Activated CD4-positive, alpha-beta T cell treated with anti-CD3 and anti-CD28 coated beads, Interleukin-2, amount 50 U/mL, for 24 hours (primary cell): Measurements from ENCODE around the gene ERC1.
"Not testable (repeated sequence)": the region's sequence is repeated elsewhere in the genome, so short reads cannot be mapped to it uniquely, and the experiment has no call there.

ENCODE experiments used
- DNase-seq, 2 donors: peaks; one replicate each; pipeline ENCODE4 v3.0.0-alpha.2; 2020; ENCODE audit warnings: low read depth in 1 of 2, low spot score in 1 of 2

ERC1 gene

DNA sequence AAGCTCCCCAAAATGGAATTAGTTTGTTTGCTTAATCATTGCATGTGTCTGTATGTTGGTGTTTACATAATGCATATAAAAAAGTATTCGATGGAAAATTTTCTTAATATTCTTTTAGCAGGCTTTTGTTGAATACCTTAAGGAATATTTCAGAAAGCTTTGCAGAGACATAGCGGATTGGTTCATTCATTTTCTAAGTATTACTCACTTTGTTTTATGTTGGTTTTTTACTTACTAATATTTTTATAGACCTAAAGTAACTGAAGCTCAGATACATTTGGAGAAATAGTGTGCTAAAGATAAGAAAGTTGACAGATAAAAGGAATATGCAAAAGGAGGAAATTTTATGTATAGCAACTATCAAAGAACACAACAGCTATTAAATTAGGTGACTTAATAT, 191.0 kb downstream of the ERC1 start:
- no peak for DNase-seq

DNA sequence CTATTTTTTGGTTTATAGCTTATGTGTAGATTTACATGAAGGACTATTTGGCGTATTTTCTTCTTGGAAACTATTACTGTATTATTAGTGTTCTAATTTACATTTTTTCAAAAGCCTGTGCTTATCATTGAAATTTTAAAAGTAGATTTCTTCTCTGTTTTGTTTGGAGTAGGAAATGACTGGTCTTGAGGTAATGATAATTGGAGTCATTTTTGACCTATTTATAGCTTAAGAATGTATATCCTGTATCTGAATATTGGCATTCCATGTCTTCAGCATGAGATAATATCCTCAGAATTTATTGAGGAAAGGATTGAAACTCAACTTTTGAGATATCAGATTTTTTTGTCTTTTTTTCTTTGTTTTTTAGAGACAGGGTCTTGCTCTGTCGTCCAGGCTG, 193.4 kb downstream of the ERC1 start:
- DNase-seq = no peak

DNA sequence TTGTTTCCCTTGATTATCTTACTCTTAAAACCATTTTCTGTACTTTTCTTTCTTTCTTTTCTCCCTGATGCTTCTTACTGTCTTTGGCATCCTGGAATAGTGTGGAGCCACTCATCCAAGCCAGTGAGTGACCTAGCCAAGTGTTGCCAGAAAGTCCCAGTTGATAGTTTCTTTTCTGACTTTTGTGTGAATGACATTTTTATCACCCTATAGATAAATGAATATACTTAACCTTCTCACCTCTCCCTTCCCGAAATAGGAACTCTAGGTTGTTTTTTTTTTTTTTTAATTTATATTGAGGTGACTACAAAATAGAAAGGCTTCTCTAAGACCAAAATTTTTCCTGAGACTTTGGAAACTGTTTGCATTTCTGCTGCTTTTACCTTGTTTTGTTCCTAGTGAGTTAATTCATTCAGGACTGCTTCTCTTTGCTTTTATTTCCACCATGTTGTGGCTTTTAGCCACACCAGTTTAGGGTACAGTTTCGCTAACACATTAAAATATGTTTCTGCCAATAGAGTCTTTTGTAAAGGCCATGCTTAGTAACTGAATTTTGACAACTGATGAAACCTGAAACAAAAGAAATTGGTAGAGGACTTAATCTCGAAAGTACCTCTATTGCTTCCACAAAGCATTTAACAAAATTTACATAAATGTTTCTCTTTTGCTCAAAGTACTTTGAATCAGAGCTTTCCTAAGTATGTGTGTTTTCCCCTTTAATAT, 194.6 kb downstream of the ERC1 start:
- no peak for DNase-seq

DNA sequence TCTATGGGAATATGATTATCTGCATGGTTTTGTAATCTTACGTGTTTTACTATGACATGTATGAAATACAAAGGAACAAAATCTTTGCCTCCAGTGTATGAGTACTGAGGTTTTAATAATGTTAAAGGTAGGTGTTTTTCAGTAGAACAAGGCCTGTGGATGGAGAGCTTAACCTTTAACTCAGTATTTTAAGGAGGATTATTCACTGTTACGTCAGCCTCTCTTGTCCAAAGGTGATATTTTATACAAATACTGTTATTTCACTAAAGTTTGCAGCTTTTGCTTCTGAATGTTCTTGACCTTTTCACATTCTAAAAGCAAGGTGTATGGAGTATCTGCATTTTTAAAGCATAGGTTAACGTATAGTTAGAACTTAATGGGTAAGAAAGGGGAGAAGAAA, 195.3 kb downstream of the ERC1 start:
- DNase-seq = no peak

DNA sequence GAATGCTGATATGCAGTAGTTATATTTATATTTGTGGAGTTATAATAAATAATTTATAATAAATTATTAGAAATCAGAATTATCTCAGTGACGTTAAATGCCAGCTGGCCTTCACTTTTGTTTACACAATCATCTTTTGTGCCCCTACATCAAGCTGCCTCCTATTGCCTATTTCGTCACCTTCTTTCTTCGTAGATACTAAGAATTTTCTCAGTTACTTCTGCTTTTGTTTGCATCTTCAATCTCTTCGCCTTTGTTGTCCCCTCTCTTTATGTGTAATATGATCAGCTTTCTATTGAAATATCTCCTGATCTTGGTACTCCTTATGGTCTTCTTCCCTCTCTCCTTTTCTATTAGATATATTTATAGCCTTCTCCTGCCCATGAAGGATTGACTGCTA, 197.0 kb downstream of the ERC1 start:
- no peak for DNase-seq

DNA sequence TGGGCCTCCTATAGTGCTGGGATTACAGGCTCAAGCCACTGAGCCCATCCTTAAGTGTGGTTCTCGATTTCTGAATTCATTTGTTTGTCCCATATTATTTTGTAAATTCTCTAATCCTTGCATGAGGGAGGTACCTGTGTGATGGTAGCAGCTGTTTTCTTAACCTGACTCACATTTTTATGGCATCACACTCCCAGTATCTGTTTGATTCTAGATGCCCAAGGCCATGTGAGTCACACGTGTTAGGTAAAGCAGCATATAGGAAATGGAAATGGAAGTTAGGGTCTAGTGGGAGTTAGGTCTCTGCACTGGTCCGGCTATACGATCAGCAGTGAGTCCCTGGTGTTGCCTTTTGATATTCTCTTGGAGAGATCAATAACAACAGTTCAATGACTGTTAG, 198.1 kb downstream of the ERC1 start:
- DNase-seq = no peak

DNA sequence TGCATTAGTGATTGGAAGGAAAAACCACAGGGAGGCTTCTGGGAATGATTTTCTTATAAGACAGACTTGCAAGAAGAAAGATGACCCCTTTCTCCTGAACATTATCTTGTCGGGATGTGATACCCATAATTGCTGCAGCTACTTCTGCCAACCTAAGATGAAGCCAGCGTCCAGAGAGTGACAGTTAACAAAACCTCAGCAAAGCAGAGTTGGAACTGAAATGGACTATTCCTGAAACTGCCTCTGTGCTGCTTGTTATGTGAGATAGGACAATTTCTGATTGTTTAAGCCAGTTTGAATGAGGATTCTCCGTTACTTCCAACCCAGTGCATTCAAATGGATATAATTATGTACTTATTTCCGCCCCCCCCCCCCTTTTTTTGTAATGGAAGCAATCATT, 204.5 kb downstream of the ERC1 start:
- no peak for DNase-seq

DNA sequence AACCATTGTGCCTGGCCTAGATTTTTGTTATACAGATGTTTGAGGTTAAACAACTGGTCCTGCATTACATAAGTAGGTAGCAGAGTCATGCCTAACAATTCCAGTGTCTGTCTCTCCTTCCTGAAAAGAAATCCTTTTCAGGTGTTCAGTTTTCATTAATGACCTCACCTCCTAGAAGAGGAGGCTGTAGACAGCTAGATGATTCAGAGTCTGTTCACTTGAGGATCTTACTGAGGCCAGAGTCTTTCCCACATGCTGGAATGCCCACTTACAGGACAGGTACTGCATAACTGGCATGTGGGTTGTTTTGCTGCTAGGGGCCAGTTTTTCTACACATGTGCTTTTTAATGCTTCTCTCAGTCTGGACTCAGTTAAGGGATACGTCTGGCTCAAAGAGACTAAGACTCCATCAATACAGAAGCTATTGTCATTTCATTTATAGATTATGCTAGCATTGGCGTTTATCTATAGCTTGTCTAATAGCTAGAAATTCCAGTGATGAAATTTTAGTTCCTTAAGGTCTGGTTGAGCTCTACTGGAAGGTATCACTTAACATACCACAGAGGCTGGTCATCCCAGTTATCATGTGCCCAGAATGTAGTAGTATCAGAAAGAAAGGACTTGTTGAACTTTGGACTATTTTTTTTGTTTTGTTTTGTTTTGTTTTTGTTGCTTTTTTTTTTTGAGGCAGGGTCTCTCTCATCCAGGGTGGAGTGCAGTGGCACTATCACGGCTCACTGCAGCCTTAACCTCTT, 206.4 kb downstream of the ERC1 start:
- no peak for DNase-seq

DNA sequence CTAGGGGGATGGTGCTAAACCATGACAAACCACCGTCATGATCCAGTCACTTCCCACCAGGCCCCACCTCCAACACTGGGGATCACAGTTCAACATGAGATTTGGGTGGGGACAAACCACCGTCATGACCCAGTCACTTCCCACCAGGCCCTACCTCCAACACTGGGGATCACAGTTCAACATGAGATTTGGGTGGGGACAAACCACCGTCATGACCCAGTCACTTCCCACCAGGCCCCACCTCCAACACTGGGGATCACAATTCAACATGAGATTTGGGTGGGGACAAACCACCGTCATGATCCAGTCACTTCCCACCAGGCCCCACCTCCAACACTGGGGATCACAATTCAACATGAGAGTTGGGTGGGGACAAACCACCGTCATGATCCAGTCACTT, 207.8 kb downstream of the ERC1 start:
- DNase-seq = not testable (repeated sequence)

DNA sequence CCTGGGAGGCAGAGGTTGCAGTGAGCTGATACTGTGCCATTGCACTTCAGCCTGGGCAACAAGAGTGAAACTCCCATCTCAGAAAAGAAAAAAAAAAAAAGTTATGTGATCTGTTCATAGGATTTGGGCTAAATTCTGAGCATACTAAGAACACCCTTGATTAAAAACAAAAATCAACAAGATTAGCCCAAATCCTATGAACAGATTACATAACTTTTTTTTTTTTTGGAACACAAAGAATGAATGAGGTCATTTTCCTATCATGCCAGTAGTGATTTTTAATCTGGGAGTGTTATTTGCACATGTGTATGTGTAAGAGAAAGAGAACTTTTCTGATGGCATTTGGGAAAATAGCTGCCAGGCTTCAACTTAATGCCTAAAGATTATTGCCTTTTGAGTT, 208.7 kb downstream of the ERC1 start:
- DNase-seq = no peak

DNA sequence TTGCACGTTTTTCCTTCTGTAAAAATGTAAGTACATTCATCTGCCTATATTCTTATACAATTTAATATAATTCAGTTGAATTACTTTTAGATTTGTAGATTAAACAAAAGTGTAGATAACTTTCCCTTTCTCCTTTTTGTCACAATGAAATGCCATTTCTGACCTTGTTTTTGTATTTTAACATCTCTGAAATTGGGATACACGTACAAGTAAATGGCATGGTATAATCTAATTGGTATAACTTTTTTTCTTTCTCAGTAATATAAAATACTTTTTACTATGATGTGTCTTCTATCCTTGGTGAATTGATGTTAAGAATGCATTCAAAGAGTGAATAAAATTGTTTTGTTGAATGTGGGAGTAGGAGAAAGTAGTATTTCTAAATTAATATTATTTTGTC, 210.0 kb downstream of the ERC1 start:
- no peak for DNase-seq

DNA sequence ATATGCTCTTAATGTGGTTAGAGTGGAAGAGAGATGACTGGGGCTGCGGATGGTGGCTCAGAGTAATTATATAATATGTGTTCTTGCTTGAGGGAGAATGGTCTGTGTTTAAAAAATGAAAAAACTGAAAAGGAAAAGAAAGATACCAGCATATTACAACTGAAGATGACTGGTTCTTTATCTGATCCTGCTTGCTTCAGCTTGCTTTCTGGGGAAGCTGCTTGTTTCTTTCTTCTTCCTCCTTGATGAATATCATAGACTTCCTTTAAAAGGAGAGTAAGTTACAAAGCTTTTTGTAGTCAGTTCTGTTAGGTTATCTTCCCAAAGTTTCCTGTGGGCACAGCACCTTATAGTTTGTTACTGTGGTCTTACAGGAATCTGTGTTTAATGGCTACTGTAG, 210.9 kb downstream of the ERC1 start:
- DNase-seq = no peak

DNA sequence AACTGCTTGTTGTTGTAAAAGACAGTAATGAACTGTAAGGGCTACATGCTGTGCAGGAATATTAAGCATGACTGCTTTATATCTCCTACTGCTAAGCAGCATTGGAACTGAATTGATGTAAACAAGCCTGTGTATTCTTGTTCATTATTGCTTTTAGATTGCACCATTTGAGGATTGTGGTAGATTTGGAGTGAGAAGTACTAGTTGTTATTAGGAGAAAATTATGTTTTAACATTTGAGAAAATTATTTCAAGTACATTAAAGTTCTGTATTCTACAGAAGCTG, 212.7 kb downstream of the ERC1 start:
- no peak for DNase-seq

DNA sequence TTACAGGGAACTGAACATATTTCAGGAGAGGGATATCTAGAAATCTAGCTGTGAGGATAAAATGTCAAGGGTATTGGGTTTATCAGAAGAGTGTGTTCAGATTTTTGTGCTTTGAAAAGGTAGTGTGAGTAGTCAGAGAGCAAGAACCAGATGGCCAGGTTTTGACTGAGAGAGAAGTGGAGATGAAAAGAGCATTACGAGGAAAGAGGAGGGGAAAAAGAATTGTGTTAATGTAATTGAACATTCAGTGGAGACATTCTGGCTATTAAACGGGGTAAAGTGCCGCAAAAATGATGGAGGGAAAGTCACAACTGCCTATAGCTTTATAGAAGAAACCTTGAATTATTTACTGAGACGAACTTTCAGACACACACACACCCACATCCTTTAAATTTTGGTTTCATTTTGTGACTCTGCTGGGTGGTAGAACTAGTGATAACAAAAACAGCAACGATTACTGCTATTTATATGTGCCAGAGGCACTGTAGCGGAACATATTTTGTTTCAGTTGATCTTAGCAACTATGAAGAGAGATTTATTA, 213.6 kb downstream of the ERC1 start:
- no peak for DNase-seq

DNA sequence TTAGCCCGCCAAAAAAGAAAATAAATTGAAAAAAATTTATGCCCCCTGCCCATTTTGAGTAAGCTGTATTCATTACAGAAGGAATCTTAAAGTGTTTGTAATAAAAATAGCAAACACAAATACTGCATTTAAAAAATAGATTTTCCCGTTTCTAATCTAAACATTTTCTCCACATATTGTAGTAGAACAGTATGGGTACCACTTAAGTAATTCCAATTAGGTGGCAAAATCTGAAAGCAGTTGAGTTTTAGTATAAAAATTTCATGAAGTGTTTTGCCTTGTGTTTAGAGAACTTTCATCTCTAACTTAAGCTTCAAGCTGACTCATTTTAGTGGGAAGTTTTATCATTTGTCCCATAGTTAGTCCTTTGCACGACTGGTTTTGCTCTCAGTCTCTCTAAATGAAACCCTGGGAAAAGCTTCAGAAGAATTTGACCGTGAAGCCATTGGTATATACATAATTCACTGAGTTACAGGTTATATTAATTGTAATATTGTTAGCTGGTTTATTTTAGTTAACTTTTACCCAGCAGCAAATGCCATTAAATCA, 214.6 kb downstream of the ERC1 start:
- no peak for DNase-seq

DNA sequence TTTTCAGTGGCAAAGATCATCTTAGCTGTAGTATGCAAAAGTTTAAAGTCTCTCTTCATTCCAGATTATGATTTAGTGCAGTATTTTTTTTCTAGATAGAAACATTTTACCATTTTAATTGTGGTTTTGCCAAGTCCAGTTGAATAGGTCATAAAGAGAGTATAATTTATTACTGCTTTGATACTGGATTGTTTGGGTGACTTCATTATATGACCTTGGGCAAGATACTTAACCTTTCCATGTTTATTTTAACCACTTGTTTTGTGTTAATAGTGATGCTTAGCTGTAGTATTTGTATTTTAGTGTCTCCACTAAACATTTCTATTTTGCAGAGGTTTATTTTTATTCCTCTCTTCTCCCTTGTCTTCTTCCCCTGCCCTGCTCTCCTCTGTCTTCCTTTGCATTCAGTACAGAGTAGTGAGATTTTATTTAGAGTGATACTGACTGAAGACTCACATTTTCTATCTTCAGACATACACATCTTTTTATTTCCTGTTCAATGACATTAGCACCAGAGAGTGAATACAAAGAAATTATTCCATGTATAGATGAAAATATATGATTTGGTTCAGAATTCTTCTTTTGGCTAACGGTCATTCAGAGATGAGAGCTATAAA, 215.2 kb downstream of the ERC1 start:
- no peak for DNase-seq

DNA sequence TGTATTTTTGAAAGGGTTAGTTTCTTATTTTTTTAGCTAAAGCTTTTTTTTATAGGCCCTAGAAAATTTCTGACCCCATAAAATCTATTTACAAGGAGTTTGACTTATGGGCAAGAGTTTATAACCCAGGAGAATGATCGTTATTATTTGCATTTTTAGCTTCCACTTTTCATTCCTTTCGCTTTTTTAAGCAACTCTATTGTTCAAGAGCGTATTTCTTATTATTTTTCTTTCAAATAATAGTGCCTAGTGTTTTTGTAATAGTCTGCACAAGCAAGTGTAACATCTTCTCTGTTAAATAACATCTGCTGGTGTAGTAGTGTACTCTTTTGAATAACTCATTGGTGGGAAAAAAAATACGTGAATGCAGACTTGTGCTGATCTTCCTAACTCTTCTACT, 216.3 kb downstream of the ERC1 start:
- no peak for DNase-seq

DNA sequence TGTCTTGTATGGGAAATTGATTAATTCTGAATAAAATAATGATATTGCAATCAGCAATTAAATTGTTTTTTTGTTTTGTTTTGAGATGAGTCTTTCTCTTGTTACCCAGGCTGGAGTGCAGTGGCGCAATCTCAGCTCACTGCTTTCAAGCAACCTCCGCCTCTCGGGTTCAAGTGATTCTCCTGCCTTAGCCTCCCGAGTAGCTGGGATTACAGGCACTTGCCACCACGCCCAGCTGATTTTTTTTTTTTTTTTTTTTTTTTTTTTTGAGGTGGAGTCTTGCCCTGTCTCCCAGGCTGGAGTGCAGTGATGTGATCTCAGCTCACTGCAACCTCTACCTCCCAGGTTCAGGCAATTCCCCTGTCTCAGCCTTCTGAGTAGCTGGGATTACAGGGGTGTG, 217.7 kb downstream of the ERC1 start:
- not testable (repeated sequence) for DNase-seq

DNA sequence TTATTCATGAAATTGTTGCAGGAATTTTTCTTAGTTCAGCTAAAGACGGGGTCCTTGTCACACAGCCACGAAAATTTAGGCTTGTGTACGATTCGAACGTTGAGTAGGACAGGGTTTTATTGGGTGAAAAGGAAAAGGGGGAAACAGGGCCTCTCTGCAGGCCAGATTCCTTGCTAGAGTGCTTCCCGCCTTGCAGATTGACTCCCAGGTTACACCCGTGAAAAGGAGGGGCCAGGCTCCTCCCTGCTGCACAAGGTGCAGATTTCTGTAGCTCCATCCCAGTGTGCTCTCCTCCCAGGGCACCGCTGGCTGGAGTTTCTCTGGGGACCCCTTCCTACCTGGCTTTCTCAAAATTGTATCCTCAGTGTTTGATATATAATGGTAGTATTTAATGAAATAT, 221.5 kb downstream of the ERC1 start:
- no peak for DNase-seq

DNA sequence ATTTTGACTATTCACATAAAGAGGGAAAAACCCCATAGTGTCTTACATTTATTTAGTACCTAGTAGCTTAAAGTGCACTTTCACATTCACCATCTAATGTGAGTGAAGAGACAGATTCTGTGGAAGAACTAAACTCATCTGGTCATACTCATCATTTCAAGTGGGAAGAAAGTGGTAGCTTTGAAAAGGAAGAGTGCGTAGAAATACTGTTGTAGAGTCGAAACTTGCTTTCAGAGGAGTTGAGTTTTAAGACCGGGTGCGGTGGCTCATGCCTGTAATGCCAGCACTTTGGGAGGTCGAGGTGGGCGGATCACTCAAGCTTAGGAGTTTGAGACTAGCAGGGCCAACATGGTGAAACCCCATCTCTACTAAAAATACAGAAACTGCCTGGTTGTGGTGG, 222.2 kb downstream of the ERC1 start:
- DNase-seq = no peak

DNA sequence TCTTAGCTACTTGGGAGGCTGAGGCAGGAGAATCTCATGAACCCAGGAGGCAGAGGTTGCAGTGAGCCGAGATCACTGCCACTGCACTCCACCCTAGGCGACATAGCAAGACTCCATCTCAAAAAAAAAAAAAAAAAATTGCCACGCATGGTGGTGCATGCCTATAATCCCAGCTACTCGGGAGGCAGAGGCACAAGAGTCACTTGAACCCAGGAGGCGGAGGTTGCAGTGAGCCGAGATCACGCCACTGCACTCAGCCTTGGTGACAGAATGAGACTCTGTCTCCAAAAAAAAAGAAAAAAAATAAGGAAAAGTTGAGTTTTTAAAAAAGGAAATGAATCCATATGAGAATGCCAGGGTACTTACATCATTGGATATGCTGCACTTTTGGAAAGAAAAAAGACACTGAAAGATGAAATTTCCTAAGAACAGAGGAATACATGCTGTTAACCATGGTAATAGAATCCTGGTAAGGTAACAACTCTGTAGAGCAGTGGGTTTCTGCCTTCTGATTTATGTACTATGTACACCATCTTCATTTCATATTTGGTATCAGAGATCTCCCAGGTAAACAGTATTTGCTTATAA, 222.7 kb downstream of the ERC1 start:
- DNase-seq = no peak

DNA sequence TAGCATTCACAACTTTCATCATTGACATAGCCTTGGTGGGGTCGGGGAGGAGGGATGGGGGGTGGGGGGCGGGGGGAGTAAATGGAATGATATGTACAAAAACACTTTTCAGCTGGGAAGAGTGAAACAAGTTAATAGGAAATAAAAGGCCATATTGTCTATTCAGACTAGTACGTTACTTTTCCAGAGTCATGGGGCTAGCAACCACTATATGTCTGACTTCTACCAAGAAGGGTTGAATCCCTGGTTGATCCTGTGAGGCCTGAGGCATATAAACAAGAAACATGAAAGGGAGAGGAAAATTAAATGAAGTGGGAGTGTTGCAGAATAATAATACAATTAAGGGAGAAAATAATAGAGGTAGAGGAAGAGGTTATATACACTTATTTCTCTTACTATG, 225.5 kb downstream of the ERC1 start:
- DNase-seq = no peak
